MM.1S (cell line): ENCODE measurements around the gene DCTN5.

Experiments used
- EZH2 ChIP-seq: fragments of 300-600 bp; sonication (generic); optimal IDR thresholded peaks from 2 replicates; pipeline ENCODE3; 2017; ENCODE audit warnings: low read depth, mild to moderate bottlenecking, antibody characterized with exemption, low read length, mixed read lengths
- EZH2phosphoT487 ChIP-seq: fragments of 300-600 bp; sonication (generic); IDR thresholded peaks from 2 replicates; pipeline ENCODE4 v1.6.1; 2018; ENCODE audit warnings: antibody characterized with exemption, low read length
- TF ChIP-seq, protein P1 (sequence below): fragments of 300-600 bp; sonication (generic); IDR thresholded peaks from 2 replicates; pipeline ENCODE4 v1.5.1; 2016; ENCODE audit warnings: antibody characterized with exemption, low read length, mixed read lengths

DNA sequence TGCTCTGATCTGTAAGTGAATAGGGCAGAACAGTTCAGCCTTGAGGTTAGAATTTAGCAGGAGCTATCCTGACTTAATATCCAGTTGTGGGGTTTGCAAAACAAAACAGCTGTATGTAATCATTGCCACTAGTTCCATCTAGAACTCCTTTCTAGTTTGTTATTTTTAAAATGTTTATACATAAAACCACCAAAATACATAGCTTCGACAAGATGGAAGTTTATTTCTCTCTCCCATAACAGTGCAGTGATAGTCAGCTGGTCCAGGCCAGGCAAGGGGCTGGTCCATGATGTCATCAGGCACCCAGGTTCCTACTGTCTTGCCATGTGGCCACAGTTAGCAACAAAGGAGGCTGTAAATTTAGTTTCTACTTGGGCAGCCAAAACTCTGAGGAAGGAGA is 27.0 kb downstream of the DCTN5 start:
- TF ChIP-seq EZH2 (no peak), EZH2phosphoT487 (no peak)
- TF ChIP-seq, protein P1, sequence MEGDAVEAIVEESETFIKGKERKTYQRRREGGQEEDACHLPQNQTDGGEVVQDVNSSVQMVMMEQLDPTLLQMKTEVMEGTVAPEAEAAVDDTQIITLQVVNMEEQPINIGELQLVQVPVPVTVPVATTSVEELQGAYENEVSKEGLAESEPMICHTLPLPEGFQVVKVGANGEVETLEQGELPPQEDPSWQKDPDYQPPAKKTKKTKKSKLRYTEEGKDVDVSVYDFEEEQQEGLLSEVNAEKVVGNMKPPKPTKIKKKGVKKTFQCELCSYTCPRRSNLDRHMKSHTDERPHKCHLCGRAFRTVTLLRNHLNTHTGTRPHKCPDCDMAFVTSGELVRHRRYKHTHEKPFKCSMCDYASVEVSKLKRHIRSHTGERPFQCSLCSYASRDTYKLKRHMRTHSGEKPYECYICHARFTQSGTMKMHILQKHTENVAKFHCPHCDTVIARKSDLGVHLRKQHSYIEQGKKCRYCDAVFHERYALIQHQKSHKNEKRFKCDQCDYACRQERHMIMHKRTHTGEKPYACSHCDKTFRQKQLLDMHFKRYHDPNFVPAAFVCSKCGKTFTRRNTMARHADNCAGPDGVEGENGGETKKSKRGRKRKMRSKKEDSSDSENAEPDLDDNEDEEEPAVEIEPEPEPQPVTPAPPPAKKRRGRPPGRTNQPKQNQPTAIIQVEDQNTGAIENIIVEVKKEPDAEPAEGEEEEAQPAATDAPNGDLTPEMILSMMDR = no peak
